KG1 (cell line): ENCODE measurements around the gene AQR.
"Not testable (repeated sequence)": the region's sequence is repeated elsewhere in the genome, so short reads cannot be mapped to it uniquely, and the experiment has no call there.

ENCODE experiments used
- DNase-seq: peaks from one replicate; lab custom pipeline; 2025; lab: John Stamatoyannopoulos, UW

Gene AQR

DNA sequence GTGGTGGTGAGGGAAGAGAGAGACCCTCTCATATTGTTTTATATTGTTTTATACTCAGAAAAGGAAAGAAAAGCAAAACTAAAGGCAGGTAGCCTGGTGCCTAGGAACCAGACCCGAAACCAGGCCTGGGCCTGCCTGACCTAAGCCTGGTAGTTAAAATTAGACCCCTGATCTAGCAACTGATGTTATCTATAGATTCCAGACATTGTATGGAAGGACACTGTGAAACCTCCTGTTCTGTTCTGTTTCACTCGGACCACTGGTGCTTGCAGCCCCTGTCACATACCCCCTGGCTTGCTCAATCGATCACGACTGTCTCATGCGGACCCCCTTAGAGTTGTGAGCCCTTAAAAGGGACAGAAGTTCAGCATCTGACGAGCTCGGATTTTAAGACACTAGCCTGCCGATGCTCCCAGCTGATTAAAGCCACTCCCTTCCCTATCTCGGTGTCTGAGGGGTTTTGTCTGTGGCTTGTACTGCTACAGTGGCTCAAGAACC, 156.6 kb downstream of the AQR start:
- DNase-seq, result not testable (repeated sequence)

DNA sequence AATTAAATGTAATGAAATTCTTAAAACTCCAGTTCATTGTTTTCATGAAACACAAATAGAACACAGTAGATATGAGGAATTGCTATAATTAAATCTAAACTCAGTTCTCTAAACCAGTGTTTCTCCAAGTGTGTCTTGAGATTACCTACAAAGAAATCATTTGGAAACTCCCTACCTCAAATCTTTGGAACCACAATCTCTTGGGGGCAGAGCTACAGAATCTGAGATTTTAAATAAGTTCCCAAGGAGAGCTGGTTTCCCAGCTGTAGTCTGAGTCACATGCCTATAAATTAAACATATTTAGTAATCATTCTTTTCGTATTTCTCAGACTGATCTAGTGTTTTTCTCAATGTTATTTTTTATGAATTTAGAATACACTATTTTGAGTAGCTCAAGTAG, 157.2 kb downstream of the AQR start:
- no peak for DNase-seq

DNA sequence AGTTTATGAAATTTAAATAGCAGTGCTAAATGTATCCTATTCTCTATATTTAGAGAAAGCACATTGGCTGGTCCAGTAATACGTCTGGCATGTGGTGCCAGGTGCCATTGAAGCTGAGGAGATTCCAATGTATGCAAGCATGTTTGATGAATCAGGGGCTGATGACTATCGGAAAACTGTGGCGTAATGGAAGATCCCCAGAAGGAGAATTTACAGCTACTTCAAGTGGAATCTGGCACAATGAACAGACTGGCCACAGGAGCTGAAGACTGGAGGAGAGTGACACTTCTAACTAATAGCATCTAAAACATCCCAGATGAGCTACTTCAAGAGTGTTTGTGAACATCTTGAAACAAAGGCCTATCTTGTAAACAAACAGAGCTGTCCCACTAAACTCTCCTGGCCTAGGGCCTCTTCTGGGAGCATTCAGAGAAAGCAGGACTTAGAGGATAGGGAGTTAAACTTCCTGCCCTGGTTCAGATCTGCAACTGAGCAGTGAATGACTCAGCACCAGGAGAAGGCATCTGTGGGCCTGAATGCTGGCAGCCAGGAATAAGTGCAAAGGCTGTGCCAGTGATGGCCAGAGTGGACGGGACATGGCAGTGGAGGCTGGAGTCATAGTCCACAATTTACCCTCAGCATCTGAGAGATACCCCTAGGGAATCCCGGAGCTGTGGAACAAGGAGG, 159.0 kb downstream of the AQR start:
- no peak for DNase-seq

DNA sequence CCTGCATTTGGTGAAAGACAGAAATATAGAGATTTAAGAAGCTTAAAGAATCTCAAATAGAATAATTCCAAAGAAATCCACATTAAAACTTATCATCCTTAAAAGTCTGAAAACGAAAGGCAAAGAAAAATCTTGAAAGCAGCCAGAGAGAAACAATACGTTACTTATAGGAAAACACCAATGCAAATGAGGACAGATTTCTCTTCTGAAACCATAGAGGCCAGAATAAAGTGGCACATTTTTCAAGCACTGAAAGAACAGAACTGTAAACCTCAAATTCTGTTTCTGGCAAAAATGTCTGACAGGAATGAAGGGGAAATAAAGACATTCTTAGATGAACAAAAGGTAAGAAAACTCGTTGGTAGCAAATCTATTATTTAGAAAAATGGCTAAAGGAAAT, 160.4 kb downstream of the AQR start:
- no peak for DNase-seq

DNA sequence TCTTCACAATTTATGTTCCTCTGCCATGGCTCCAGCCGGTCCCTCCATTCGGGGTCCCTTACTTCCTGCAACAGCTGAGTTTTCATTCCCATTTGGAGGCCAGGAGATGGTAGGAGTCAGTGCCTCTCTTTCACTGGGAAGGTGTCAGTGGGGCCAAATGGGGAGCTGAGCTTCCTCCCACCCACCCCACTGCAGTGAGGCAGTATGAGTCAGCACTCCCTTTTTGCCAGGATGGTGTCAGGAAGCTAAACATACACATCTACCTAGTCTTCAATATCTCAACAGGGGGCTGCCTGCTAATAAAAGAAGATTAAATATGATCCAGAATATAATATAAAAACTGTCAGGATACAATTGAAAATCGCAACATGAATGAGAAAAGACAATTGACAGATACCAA, 161.5 kb downstream of the AQR start:
- no peak for DNase-seq

DNA sequence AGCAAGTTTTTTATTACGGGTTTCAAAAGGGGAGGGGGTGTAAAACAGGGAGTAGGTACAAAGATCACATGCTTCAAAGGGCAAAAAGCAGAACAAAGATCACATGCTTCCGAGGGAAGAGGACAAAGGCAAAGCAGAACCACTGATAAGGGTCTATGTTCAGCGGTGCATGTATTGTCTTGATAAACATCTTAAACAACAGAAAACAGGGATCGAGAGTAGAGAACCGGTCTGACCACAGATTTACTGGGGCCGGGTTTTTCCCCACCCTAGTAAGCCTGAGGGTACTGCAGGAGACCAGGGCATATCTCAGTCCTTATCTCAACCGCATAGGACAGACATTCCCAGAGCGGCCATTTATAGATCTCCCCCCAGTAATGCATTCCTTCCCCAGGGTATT, 162.3 kb downstream of the AQR start:
- not testable (repeated sequence) for DNase-seq

DNA sequence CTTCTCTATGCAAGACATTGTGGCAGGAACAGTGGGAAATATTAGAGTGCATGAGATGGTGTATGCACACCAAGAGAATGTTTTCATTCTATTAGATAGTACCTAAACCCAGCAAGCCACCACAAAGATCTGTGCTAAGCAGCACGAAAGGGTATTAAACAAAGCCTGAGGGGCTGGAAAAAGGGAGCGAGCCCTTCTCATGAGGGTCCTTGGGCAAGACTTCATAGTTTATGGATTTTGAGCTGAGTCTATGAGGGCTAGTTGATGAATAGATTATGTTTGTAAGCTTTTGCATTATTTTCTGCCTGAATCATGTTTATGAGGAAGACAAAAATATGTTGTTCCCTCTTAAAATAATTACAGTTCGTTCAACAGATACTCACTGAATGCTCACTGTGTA, 164.8 kb downstream of the AQR start:
- no peak for DNase-seq

DNA sequence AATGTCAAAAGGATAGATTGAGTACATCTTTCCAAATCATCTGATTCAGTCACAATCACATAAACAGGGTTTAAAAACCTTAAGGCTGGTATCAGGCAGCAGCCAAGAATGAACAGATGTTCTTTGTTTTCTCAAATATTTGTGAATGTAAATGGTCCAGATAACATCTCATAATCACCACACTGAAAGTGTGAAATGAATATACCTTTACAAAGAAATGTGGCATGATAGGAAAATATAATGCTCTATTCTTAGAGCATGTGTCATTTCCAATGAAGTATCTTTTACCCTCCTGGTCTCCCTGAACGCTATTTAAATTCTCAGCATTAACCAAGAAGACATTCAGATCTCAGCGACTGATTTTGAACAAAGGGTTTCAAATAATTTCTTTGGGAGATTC, 165.4 kb downstream of the AQR start:
- DNase-seq, result no peak

DNA sequence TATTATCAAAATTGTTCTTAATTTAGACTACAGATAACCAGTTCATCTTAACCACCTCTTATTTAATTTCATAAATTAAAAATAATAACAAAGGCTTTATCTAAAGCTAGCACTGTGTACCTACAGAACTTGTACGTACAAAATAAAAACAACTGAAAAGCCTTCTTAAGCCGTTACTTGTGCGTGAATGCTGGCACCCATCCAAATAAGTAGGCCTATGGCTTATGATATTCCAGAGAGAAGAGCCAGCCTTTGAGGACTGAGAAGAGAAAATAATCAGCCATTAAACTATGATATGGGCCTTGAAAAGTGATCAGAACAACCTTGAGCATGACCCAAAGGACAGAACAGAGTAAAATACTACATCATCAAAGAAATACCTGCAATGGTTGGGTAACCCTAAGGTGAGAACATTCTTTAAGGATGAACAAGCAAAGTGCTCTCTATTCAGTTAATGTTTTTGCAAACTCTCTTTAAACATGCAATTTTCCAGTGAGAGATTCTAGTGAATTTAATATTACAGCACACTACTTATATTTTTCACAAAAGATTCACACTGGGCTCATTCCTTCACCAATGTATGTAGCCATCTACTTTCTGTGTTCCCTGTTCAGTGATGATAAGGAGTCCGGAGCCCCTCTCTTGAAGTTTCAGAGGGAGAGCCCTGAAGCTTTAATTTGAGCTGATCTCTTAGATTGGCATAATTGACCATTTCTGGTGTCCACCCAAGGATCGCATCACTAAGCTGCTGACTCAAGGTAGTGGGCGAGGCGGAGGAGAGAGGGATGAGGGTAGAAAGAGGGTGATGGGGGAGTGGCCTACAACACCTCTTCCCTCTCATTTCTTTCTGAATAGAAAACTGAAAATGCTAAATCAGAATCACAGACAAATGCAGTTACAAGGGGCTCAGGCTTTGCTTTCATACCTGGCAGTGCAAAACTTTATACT, 166.5 kb downstream of the AQR start:
- DNase-seq, result no peak

DNA sequence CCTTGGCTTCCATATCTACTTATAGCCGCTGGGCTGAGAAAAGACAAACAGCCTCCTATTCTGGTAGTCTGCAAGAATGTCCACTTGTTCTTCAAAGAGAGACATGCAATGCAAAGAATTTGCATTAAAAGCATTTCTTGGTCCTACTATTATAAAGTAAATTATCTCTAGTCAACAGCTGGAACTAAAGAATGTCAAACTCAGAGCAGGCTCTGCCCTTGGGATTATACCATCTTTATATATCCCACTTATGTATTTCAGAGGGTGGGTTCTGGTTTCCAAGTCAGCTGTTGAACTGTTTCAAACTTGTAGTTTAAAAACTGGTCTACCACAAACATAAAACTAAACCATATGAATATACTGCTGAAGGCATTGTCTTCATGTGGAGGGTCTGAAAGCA, 167.2 kb downstream of the AQR start:
- no peak for DNase-seq
